Measurements from ENCODE around the gene CHAF1A. TPM values are rescaled to one million over a fixed set of nuclear protein-coding genes. Genes with fewer than 3 reads are reported as not detected.

The CHAF1A gene
- total and polyA plus RNA-seq, 2 of the 8 experiments (the other 6 are each of a cell fraction or from before 2014, with no cell fraction given), result 122 to 147 TPM

DNA sequence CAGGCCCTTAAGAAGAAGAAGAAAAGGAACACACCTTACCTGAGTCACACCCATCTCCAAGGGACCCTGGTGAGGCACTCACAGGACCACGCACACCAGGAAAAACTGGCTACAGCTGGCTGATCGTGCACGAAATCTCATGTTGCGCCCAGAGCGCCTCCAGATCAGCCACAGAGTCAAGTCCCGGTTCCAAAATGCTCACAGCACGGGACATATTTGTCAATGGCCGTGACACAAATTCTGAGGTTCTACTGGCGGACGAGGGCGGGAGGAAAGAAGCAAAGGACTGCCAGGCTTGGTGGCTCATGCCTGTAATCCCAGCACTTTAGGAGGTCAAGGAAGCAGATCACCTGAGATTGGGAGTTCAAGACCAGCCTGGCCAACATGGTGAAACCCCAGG is 23.6 kb upstream of the CHAF1A start:
- DNase-seq (ENCODE audit: low read depth in 1 of 2, low spot score in 2 of 2) (no peak), FAIRE-seq (no peak)
- Histone ChIP-seq H2AFZ (ENCODE audit: low read length) (no peak overlapping the region), H3K4ac (replicated peaks; ENCODE audit: insufficient read length, low read depth, low read length) (no peak overlapping the region), H3K14ac (ENCODE audit: insufficient read length) (no peak overlapping the region), H3K18ac (ENCODE audit: extremely low read depth, low read length) (no peak overlapping the region), H2BK5ac (ENCODE audit: low read depth, low read length) (no peak overlapping the region), H3K4me2 (ENCODE audit: insufficient read depth in 1 of 2, low read depth in 2 of 2, low read length in 2 of 2) (no peak overlapping the region), H4K8ac (ENCODE audit: extremely low read depth, insufficient read depth, low read length) (no peak overlapping the region; the same call in 1 of the 2 replicates), H3K36me3 (ENCODE audit: control insufficient read depth in 2 of 4, insufficient read depth in 4 of 4, low read length in 3 of 4) (no peaks in the 10 kb centered on the region), H3K79me2 (ENCODE audit: control insufficient read depth in 1 of 2, insufficient read depth in 2 of 2, low read length in 2 of 2) (peaks cover 0 to 45% of the 10 kb centered on the region in 2 experiments; a peak in 2 of 4 replicates), H3K23me2 (ENCODE audit: low read depth, low read length) (no peaks in the 10 kb centered on the region), H3K27ac (ENCODE audit: low read depth, low read length) (no peak overlapping the region), H3K4me3 (ENCODE audit: extremely low read depth in 1 of 4, insufficient read depth in 2 of 4, low read depth in 3 of 4, low read length in 4 of 4) (no peak overlapping the region), H2AK5ac (ENCODE audit: low read depth, low read length) (no peak overlapping the region), H2BK120ac (replicated peaks; ENCODE audit: low read depth, low read length) (no peak overlapping the region), H3K9ac (replicated peaks in 1 of 4; ENCODE audit: extremely low read depth in 1 of 4, low read depth in 3 of 4, low read length in 3 of 4) (no peak overlapping the region), H4K91ac (replicated peaks; ENCODE audit: insufficient read length, low read length) (no peak overlapping the region), H3K9me3 (ENCODE audit: insufficient read depth in 2 of 2, low read depth in 1 of 2, low read length in 1 of 2) (no peaks in the 10 kb centered on the region), H3K56ac (replicated peaks; ENCODE audit: insufficient read length, low read depth, low read length) (no peak overlapping the region), H3K27me3 (replicated peaks in 1 of 4; ENCODE audit: control insufficient read depth in 3 of 4, extremely low read depth in 1 of 4, insufficient read depth in 3 of 4, low read length in 3 of 4) (no peaks in the 10 kb centered on the region), H2BK12ac (ENCODE audit: low read depth, low read length) (no peak overlapping the region), H4K20me1 (replicated peaks in 1 of 2; ENCODE audit: control insufficient read depth in 1 of 2, insufficient read depth in 2 of 2, low read length in 2 of 2) (peaks cover 12 to 45% of the 10 kb centered on the region in 2 experiments), H3K79me1 (ENCODE audit: low read depth, low read length) (peaks cover 9% of the 10 kb centered on the region), H4K5ac (ENCODE audit: insufficient read length, low read depth, low read length) (no peak overlapping the region), H2BK15ac (ENCODE audit: low read length) (no peak overlapping the region), H2BK20ac (ENCODE audit: low read length) (no peak overlapping the region), H3K4me1 (replicated peaks in 1 of 4; ENCODE audit: control insufficient read depth in 3 of 4, insufficient read depth in 4 of 4, low read length in 3 of 4) (peaks cover 5 to 43% (median 35%) of the 10 kb centered on the region in 4 experiments), H3K23ac (ENCODE audit: insufficient read length) (no peak overlapping the region)
- 96% methylated on average over 11 of the region's 11 CpGs; no CpG with 5 or more reads in 1 of the 2 experiments for WGBS, 2 experiments (ENCODE audit: extremely low coverage in 1 of 2, insufficient coverage in 1 of 2, insufficient read length in 1 of 2, insufficient replicate concordance in 2 of 2, low coverage in 1 of 2, low lambda C conversion rate in 2 of 2, missing lambda C conversion rate in 1 of 2)
- ChIA-PET CTCF (ENCODE audit: partially characterized antibody) (interaction anchor here (0.7 to 4.4 kb wide), 7 partner anchors 9 to 146 kb away, joined by 3 to 38 read pairs (median 5); partner anchors contain the start of genes CHAF1A and SH3GL1), POLR2A (ENCODE audit: partially characterized antibody) (interaction anchor here (0.6 to 5.8 kb wide), 6 partner anchors 10 to 80 kb away, joined by 3 to 63 read pairs (median 6); partner anchors contain the start of gene SH3GL1)
- TF ChIP-seq EP300 (IDR thresholded peaks at IDR 0.05; ENCODE audit: borderline replicate concordance in 1 of 2, low read depth in 2 of 2, low read length in 2 of 2), result no peak
- TF ChIP-seq SIRT6 (IDR thresholded peaks at IDR 0.05; ENCODE audit: low read length), result no peak
